Activated naive CD4-positive, alpha-beta T cell treated with anti-CD3 and anti-CD28 coated beads, Interleukin-2, amount 50 U/mL, for 72 hours (primary cell): Measurements from ENCODE around the gene WDR54. TPM values are rescaled to one million over a fixed set of nuclear protein-coding genes. Genes with fewer than 3 reads are reported as not detected.

Source experiments
- total RNA-seq, 2 donors: library from RNA; stranded (reverse); gene quantifications; one replicate each; pipeline ENCODE4 v1.2.3, GENCODE V29; 2022

Gene WDR54
- total RNA-seq, 2 donors from 2014 or later, result 14.3 to 173 TPM

Other genes starting within 250 kb of the WDR54 start
- 100 to 1,000 TPM; 151 to 173 TPM for gene MOB1A, start 242.9 kb upstream of the WDR54 start, total RNA-seq
- 100 to 1,000 TPM; 413 to 484 TPM for gene MTHFD2, start 223.1 kb upstream of the WDR54 start, total RNA-seq
- 1 to 10 TPM in 1 of 2 donors, under 1 TPM in 1; 0.89 to 1.6 TPM for gene SLC4A5, start 78.3 kb upstream of the WDR54 start, total RNA-seq
- gene DCTN1, start 41.4 kb upstream of the WDR54 start, total RNA-seq, result 10 to 100 TPM; 45.6 to 97.1 TPM
- gene C2orf81, start 111 bp upstream of the WDR54 start, total RNA-seq, result 1 to 10 TPM; 2.1 to 6.4 TPM
- 1 to 10 TPM in 1 of 2 donors, under 1 TPM in 1; 0.91 to 4.6 TPM for gene RTKN, start 20.2 kb downstream of the WDR54 start, total RNA-seq
- gene INO80B, start 33.4 kb downstream of the WDR54 start, total RNA-seq, result 10 to 100 TPM; 26.2 to 50.3 TPM
- gene WBP1, start 36.7 kb downstream of the WDR54 start, total RNA-seq, result 10 to 100 TPM; 33.5 to 58.6 TPM
- gene MOGS, start 43.7 kb downstream of the WDR54 start, total RNA-seq, result 10 to 100 TPM; 61.8 to 64.7 TPM
- 10 to 100 TPM; 82.4 to 99.4 TPM for gene MRPL53, start 51.0 kb downstream of the WDR54 start, total RNA-seq
- 10 to 100 TPM; 16.4 to 25.3 TPM for gene CCDC142, start 61.3 kb downstream of the WDR54 start, total RNA-seq
- gene TTC31, start 61.4 kb downstream of the WDR54 start, total RNA-seq, result 10 to 100 TPM; 30.3 to 35.0 TPM
- gene LBX2, start 77.9 kb downstream of the WDR54 start, total RNA-seq, result under 1 TPM; 0.36 to 0.39 TPM
- 10 to 100 TPM; 26.2 to 39.9 TPM for gene PCGF1, start 86.0 kb downstream of the WDR54 start, total RNA-seq
- gene TLX2, start 92.7 kb downstream of the WDR54 start, total RNA-seq, result under 1 TPM; 0.19 to 0.25 TPM
- gene DQX1, start 104.5 kb downstream of the WDR54 start, total RNA-seq, result 1 to 10 TPM in 1 of 2 donors, under 1 TPM in 1; 0.29 to 2.3 TPM
- gene AUP1, start 108.0 kb downstream of the WDR54 start, total RNA-seq, result 10 to 100 TPM; 42.3 to 97.1 TPM
- gene HTRA2, start 108.2 kb downstream of the WDR54 start, total RNA-seq, result 10 to 100 TPM; 57.5 to 84.4 TPM
- gene LOXL3, start 132.2 kb downstream of the WDR54 start, total RNA-seq, result 1 to 10 TPM in 1 of 2 donors, under 1 TPM in 1; 0.20 to 1.5 TPM
- gene DOK1, start 133.0 kb downstream of the WDR54 start, total RNA-seq, result 10 to 100 TPM; 23.6 to 25.6 TPM
- gene M1AP, start 226.6 kb downstream of the WDR54 start, total RNA-seq, result not detected
- gene SEMA4F, start 232.5 kb downstream of the WDR54 start, total RNA-seq, result 1 to 10 TPM; 4.7 to 4.8 TPM